ENCODE data around the gene ZBP1.
"Not testable (repeated sequence)": the region's sequence is repeated elsewhere in the genome, so short reads cannot be mapped to it uniquely, and the experiment has no call there.

ZBP1 gene

GRCh38 chr20:57638173-57638894 lies 18.1 kb upstream of the ZBP1 start:
- no peak for DNase-seq

DNA sequence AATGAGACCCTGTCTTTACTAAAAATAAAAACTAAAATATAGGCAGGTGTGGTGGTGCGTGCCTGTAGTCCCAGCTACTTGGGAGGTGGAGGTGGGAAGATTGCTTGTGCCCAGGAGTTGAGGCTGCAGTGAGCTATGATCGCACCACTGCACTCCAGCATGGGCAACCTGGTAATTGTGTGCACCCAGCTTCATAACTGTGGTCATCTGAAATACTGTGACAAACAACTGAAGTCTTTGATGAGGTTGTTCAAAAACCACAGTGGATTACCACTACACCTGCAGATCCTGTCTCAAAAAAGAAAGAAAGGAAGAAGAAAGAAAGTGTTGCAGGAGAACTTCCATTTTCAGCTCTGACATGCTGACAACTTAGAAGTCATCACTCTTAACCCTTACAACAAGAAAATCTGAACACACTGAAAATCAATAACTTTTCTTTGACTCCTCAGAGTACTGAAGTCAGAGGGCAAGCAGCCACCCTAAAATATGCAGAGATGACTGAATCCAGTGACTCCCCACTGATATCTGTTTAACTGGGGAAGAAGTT lies 13.8 kb upstream of the ZBP1 start:
- no peak for DNase-seq

GRCh38 chr20:57632286-57632685 lies 12.1 kb upstream of the ZBP1 start:
- no peak for DNase-seq

- no peak for DNase-seq
These were observed 9.8 kb upstream of the ZBP1 start for GRCh38 chr20:57630061-57630460.

GRCh38 chr20:57629491-57629901 lies 9.3 kb upstream of the ZBP1 start:
- DNase-seq, result not testable (repeated sequence)

GRCh38 chr20:57628962-57629308 lies 8.7 kb upstream of the ZBP1 start:
- DNase-seq, result not testable (repeated sequence)

GRCh38 chr20:57628047-57628961 lies 8.1 kb upstream of the ZBP1 start:
- DNase-seq, result no peak

DNA sequence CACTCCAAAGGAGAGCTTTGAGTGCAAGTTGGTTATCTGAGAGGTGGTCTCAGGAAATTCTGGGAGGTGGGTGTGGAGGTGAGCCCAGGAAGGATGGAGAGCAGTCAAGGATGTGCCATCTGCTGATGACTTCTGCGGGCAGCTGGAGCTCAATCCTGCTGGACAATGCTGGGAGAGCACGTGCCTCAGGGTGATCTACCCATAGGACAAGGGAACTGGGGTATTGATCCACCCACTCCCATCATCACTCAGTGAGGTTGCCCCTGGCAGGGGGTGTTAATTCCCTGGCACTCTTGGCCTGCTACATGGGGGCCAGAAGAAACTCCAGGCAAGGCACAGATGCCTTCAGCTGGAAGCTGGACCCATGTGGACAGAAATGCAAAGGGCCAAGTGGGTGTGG lies 7.1 kb upstream of the ZBP1 start:
- DNase-seq, result no peak

- no peak for DNase-seq
These were observed 5.8 kb upstream of the ZBP1 start for GRCh38 chr20:57625978-57626377.

GRCh38 chr20:57625181-57625958 lies 5.1 kb upstream of the ZBP1 start:
- no peak for DNase-seq

DNA sequence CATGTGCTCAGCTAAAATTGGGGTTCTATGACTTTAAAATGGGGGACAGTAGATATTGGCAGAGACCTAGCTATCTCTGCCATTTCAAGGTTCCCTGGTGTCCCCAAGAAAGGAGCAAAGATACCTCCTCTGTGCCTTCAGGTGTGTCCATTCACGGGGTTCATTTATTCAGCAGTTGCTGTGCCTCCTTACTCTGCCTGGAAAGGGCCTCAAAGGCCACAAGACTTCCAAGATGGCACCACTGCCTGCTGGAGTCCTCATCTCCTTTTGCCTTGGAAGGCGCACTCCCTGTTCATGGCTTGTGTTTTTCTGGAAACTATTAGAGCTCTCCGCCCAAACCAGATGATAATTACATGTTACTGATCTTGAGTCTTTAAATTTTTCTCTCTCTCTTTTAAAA lies 3.9 kb upstream of the ZBP1 start:
- no peak for DNase-seq

DNA sequence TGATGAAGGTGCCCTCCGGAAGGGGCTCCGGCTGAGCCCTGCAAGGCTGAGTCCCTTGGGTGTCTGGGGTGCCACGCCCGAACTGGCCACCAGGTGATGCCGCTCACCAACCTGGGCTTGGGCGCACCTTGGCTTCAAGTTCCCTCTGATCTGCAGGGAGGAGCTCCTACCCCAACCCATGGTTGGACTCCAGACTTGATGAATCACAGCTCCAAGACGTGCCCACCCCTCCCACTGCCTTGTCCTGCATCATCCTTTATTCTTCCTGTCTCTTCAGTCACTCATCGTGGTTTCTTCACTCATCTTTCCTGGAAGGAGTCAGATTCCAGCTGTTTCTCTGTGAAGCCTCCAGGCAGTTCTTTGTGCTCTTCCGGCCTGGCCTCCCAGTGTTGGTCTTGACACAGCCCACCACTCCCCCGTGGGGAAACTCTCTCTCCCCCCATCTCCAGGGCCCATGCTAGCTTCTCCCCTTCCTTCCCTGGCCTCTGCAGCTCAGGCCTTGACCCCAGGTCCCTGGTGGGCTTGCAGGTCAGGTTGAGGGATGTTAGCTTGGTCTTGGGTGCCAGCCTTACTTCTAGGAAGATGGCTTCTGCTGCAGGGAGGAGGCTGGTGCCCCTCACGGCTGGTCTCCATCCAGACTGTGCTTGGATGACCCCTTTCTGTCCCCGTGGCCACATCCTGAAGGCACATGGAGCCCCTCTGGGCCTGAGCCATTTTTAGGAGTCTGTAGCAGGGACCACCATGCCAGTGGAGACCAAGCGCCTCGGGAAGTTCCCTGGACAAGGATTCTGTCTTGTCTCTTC lies 2.6 kb upstream of the ZBP1 start:
- DNase-seq, result peak in 1 of 2 experiments; percentile 44

DNA sequence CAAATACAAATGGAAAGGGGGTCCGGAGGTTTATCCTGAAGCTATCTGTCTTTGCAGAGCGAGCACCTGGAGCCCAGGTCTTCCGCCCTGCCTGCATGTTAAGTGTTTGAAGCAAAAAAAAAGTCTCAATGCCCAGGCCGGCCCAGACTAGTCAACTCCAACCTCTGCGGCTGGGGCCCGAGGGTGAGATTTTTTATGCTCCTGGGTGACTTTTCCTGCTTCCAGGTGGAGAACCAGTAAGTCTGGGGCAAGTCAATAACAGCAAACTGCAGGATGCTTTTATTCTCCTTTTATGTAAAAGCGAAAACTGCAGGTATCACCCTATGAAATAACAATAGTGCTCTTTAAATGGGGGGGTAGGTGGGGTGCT lies 2.0 kb upstream of the ZBP1 start:
- no peak for DNase-seq

- DNase-seq, result no peak
These were observed 1.4 kb upstream of the ZBP1 start for GRCh38 chr20:57621421-57622200.

GRCh38 chr20:57620999-57621398 lies 773 bp upstream of the ZBP1 start:
- no peak for DNase-seq

- DNase-seq, result no peak
These were observed 985 bp downstream of the ZBP1 start for GRCh38 chr20:57619051-57619831.

DNA sequence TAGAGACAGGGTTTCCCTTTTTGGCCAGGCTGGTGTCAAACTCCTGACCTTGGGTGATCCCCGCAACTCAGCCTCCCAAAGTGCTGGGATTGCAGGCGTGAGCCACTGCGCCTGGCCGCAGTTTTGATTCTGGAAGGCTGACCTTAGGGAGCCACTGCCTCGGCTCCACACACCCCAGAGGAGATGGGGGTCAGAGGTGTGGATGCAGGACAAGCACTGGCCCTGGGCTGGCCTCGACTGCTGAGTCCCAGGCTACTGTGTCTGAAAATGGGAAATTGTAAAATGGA lies 1.5 kb downstream of the ZBP1 start:
- DNase-seq, result no peak

DNA sequence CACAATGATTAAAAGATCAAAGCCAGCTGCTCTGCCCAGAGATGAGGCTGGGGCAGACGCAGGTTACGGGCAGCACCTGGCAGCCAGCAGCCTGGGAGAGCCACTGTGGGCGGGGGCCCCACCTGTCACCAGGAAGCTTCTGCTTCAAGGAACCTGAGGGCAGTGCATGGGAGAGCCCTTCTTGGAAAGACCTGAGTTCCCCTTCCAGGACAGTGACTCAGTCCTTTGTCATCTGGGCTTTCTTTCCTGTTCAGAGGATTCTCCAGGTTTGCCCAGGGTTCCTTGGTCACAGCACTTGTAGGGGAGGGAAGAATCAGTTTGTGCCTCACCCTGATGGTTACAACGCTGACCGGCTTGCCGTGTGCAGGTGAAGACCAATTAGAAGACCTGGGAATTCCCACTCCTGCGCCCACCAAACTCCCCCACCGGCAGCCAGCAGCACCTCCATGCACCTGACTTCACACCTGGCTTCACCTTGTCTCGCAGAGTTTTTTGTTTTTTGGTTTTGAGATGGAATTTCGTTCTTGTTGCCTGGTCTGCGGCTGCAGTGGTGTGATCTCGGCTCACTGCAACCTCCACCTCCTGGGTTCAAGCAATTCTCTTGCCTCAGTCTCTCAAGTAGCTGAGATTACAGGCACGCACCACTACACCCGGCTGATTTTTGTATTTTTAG lies 2.0 kb downstream of the ZBP1 start:
- DNase-seq, result no peak

GRCh38 chr20:57617079-57617795 lies 3.0 kb downstream of the ZBP1 start:
- no peak for DNase-seq

Measured in NCI-H446 (cell line).